Gastrocnemius medialis (tissue), 4 donors: ENCODE measurements around the gene OR2T8.

Source experiments
- CTCF ChIP-seq, 5 experiments: fragments of 450-650 bp in 3 of 5; fragments of 200-600 bp in 2 of 5; sonication (generic) in 2 of 5; IDR thresholded peaks in 4 of 5; conservative IDR thresholded peaks in 1 of 5; 1 replicate in 4 of 5; 2 replicates in 1 of 5; pipeline ENCODE4 v1.5.1; 2016 to 2019; ENCODE audit warnings: antibody characterized with exemption in 5 of 5, mild to moderate bottlenecking in 3 of 5, moderate library complexity in 3 of 5
- POLR2A ChIP-seq, 2 donors: fragments of 450-650 bp; IDR thresholded peaks; one replicate each; pipeline ENCODE4 v1.6.1; 2017; ENCODE audit warnings: antibody characterized with exemption in 2 of 2, mild to moderate bottlenecking in 2 of 2, moderate library complexity in 2 of 2

- TF ChIP-seq CTCF (IDR thresholded peaks at IDR 0.05 in 4 of 5, conservative IDR thresholded peaks at IDR 0.05 in 1 of 5) (no peak), POLR2A (IDR thresholded peaks at IDR 0.05) (no peak)
Observed at GRCh38 chr1:247935781-247936180, 15.7 kb downstream of the OR2T8 start.
